Activated B cell treated with CpG ODN at 0.5 μM for 24 hours (primary cell): Measurements from ENCODE around the gene BASP1. TPM values are rescaled to one million over a fixed set of nuclear protein-coding genes. Genes with fewer than 3 reads are reported as not detected.

Experiments
- ATAC-seq: fragments of 200-7000 bp; cut with Tn5 transposase; one replicate; pipeline ENCODE4 v1.10.0; 2021; ENCODE audit warnings: low read depth, mild to moderate bottlenecking, moderate library complexity
- CTCF ChIA-PET: fragments of 350-600 bp; sonication (Branson Sonifier 250); formaldehyde crosslinking; loops from one replicate; lab custom pipeline; 2021; ENCODE audit warnings: antibody characterized with exemption; lab: Charles Lee
- POLR2A ChIA-PET: fragments of 350-600 bp; sonication (Branson Sonifier 250); formaldehyde crosslinking; loops from one replicate; lab custom pipeline; 2021; ENCODE audit warnings: antibody characterized with exemption; lab: Charles Lee
- DNase-seq: peaks from one replicate; pipeline ENCODE4 v3.0.0; 2022
- H3K27ac Mint-ChIP-seq: one replicate; pipeline ENCODE4 v1.8.0; 2020; ENCODE audit warnings: mixed read lengths
- H3K27me3 Mint-ChIP-seq: one replicate; pipeline ENCODE4 v1.8.0; 2021; ENCODE audit warnings: mixed read lengths
- H3K36me3 Mint-ChIP-seq: one replicate; pipeline ENCODE4 v1.8.0; 2021; ENCODE audit warnings: low read depth, mixed read lengths
- H3K4me1 Mint-ChIP-seq: one replicate; pipeline ENCODE4 v1.8.0; 2021; ENCODE audit warnings: mixed read lengths
- H3K4me3 Mint-ChIP-seq: one replicate; pipeline ENCODE4 v1.8.0; 2020; ENCODE audit warnings: mild to moderate bottlenecking, mixed read lengths
- H3K9me3 Mint-ChIP-seq: one replicate; pipeline ENCODE4 v1.8.0; 2020; ENCODE audit warnings: mixed read lengths
- CTCF ChIP-seq: fragments of 200-600 bp; IDR thresholded peaks from one replicate; pipeline ENCODE4 v1.8.0; 2022; ENCODE audit warnings: antibody characterized with exemption, mild to moderate bottlenecking
- intact Hi-C: fragments of 100-400 bp; cut with micrococcal nuclease; formaldehyde crosslinking; loops from one replicate; pipeline ENCODE4 v1.15.1; 2024
- total RNA-seq: library from RNA; stranded (reverse); gene quantifications from 2 replicates; pipeline ENCODE4 v1.2.3, GENCODE V29; 2022

The BASP1 gene
- total RNA-seq, 1 donor from 2014 or later: 316 TPM

DNA sequence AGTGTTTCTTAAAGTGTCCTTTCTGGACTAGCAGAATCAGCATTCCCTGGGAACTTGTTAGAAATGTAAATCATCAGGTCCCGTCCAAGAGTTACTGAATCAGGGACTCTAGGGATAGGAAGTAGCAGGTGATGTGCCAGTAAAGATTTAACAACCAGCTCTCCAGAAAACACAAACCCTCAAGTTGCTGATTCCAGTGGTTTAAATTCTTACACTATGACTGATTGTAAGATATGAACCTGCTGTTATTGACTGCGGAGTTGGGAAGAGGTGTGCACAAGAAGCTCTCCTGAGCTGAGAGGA is 39.1 kb upstream of the BASP1 start:
- ChIA-PET POLR2A (no interaction called here), CTCF (no interaction called here)
- no peaks in the 10 kb centered on the region for H3K36me3 Mint-ChIP-seq
- no peaks in the 10 kb centered on the region for H3K9me3 Mint-ChIP-seq
- TF ChIP-seq CTCF: no peak
- ATAC-seq: no peak
- H3K4me1 Mint-ChIP-seq: no peaks in the 10 kb centered on the region
- no peak for DNase-seq
- H3K27ac Mint-ChIP-seq: no peak overlapping the region
- no peaks in the 10 kb centered on the region for H3K27me3 Mint-ChIP-seq
- H3K4me3 Mint-ChIP-seq: no peak overlapping the region
- intact Hi-C loops: no loop called here

DNA sequence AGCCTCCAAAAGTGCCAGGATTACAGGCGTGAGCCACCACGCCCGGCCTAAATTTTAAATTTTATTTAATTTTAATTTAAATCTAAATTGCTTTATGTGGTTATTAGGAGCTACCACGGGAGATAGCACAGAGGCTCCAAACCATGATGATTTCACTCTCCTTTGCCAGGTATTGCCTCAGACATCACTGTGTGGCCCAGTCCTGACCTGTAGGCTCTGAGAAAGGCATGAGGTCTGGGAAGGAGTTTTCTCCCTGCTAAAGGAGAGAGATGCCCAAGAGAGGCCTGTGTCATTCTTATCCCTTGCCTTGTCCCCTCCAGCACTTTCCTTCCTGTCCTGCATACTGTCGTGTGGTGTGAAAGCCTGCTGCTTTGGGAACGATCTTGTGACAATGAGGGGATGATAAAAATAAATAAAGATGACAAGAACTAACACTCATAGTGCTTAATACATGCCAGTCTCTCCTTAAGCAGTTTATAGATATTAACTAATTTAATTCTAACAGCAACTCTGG is 37.0 kb upstream of the BASP1 start:
- CTCF ChIA-PET: interaction anchor here (1.8 kb wide), 1 partner anchor 10 kb away, joined by 8 read pairs; no protein-coding TSS in a partner anchor
- H3K27ac Mint-ChIP-seq: no peak overlapping the region
- no peaks in the 10 kb centered on the region for H3K4me1 Mint-ChIP-seq
- H3K27me3 Mint-ChIP-seq: no peaks in the 10 kb centered on the region
- intact Hi-C loops: no loop called here
- ATAC-seq (no peak), DNase-seq (no peak)
- TF ChIP-seq CTCF: no peak
- H3K9me3 Mint-ChIP-seq: no peaks in the 10 kb centered on the region
- H3K4me3 Mint-ChIP-seq: no peak overlapping the region
- POLR2A ChIA-PET: no interaction called here
- H3K36me3 Mint-ChIP-seq: no peaks in the 10 kb centered on the region

- Mint-ChIP-seq H3K36me3 (no peaks in the 10 kb centered on the region), H3K27ac (no peak overlapping the region), H3K4me1 (no peaks in the 10 kb centered on the region), H3K4me3 (no peak overlapping the region), H3K27me3 (no peaks in the 10 kb centered on the region), H3K9me3 (no peaks in the 10 kb centered on the region)
- ChIA-PET POLR2A (interaction anchor here (0.6 kb wide), 1 partner anchor 414 kb away, joined by 6 read pairs; no protein-coding TSS in a partner anchor), CTCF (interaction anchor here (1.8 kb wide), 1 partner anchor 9 kb away, joined by 8 read pairs; no protein-coding TSS in a partner anchor)
- ATAC-seq (no peak), DNase-seq (no peak)
- intact Hi-C loops: no loop called here
- TF ChIP-seq CTCF: no peak
These were observed 36.3 kb upstream of the BASP1 start for GRCh38 chr5:17180864-17181723.

DNA sequence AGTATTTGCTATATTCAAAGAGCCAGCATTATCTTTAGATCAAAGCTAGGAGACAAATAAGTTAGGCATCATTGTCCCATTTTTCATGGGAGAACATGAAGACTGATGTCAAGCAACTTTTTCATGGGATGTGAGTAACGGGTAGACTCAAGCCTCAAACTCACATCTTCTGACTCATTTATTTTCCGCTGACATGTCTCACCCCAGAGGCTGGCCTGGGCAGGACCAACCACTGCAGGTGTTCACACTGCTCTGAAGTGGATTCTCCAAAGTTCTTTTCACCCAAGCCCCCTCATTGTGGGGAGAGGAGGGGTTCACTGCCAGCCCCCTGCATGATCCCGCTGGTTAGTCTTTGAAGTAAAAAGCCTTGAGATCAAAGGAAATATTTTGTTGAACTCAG is 34.9 kb upstream of the BASP1 start:
- no peaks in the 10 kb centered on the region for H3K9me3 Mint-ChIP-seq
- no peaks in the 10 kb centered on the region for H3K36me3 Mint-ChIP-seq
- H3K27ac Mint-ChIP-seq: no peak overlapping the region
- ChIA-PET POLR2A (no interaction called here), CTCF (no interaction called here)
- H3K27me3 Mint-ChIP-seq: no peaks in the 10 kb centered on the region
- no peaks in the 10 kb centered on the region for H3K4me1 Mint-ChIP-seq
- DNase-seq (no peak), ATAC-seq (no peak)
- no peak overlapping the region for H3K4me3 Mint-ChIP-seq
- TF ChIP-seq CTCF: no peak
- intact Hi-C loops: no loop called here

DNA sequence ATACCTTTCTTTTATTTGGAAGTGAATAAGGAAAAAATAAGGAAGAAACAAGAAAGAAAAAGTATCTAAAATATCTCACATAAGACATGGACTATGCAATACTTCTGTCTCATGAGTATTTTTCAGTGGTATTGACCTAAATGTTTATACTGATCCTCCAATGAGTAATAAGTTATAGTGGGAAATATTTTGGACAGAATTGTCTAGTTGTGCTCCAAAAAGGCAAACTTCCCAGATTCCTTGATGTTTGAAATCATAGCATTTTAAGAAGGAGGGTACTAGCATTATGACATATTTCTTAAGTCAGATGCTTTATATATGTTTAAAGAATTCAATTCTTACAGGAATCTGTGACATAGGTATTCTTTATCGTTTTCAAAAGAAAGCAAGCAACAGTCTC is 34.5 kb upstream of the BASP1 start:
- no peak for ATAC-seq
- CTCF ChIA-PET: no interaction called here
- H3K27ac Mint-ChIP-seq: no peak overlapping the region
- intact Hi-C loops: no loop called here
- POLR2A ChIA-PET: no interaction called here
- no peak for DNase-seq
- H3K36me3 Mint-ChIP-seq: no peaks in the 10 kb centered on the region
- TF ChIP-seq CTCF: no peak
- H3K4me3 Mint-ChIP-seq: no peak overlapping the region
- no peaks in the 10 kb centered on the region for H3K9me3 Mint-ChIP-seq
- H3K27me3 Mint-ChIP-seq: no peaks in the 10 kb centered on the region
- no peaks in the 10 kb centered on the region for H3K4me1 Mint-ChIP-seq
